ENCODE results near the gene P2RY11. TPM values are rescaled to one million over a fixed set of nuclear protein-coding genes. Genes with fewer than 3 reads are reported as not detected.
A peak's percentile ranks its signal among the peaks of the same experiment; 100 is the strongest.

The P2RY11 gene
- total and polyA plus RNA-seq, 2 donors (not counting 1 experiment from before 2014, with no cell fraction given) = 25.8 to 27.1 TPM

- TF ChIP-seq CTCF (IDR thresholded peaks at IDR 0.05) (no peak), EZH2 (IDR thresholded peaks at IDR 0.05; ENCODE audit: borderline replicate concordance, insufficient read depth, low read depth, low read length, poor library complexity, severe bottlenecking) (no peak)
- Mint-ChIP-seq H3K27ac (peak overlapping the region; percentile 99), H3K4me3 (peak overlapping the region; percentile 92), H3K4me1 (peaks cover 55% of the 10 kb centered on the region), H3K27me3 (no peaks in the 10 kb centered on the region), H3K9me3 (ENCODE audit: insufficient read depth) (no peaks in the 10 kb centered on the region)
- H3K4me1 ChIP-seq (ENCODE audit: control insufficient read depth in 2 of 2, insufficient read depth in 2 of 2, low read length in 2 of 2) = peaks cover 55 to 75% of the 10 kb centered on the region in 2 donors
- peaks cover 36% of the 10 kb centered on the region for H3K79me2 ChIP-seq (ENCODE audit: control insufficient read depth, insufficient read depth, low read length)
- peak overlapping the region; percentile 50 for H3K9ac ChIP-seq (ENCODE audit: low read length)
- H4K20me1 ChIP-seq (ENCODE audit: control insufficient read depth, insufficient read depth, low read length, poor library complexity, severe bottlenecking) = peaks cover 26% of the 10 kb centered on the region
- ATAC-seq (ENCODE audit: low read depth) (peak; percentile 33), DNase-seq (peak; percentile 91)
- POLR2A ChIA-PET = interaction anchor here (1.0 to 6.1 kb wide), 4 partner anchors 8 to 166 kb away, joined by 3 to 62 read pairs (median 16); partner anchors contain the start of genes ICAM1 and P2RY11
- H3K4me2 ChIP-seq (replicated peaks; ENCODE audit: low read depth, low read length, poor library complexity, severe bottlenecking) = peak overlapping the region; percentile 83
- no peak overlapping the region for H2AFZ ChIP-seq (ENCODE audit: insufficient read depth, low read depth, low read length, poor library complexity, severe bottlenecking)
- peak overlapping the region in 1 of 5 experiments; percentile 71 for H3K4me3 ChIP-seq (ENCODE audit: control extremely low read depth in 1 of 5, extremely low read depth in 1 of 5, insufficient read depth in 1 of 5, low read depth in 2 of 5, low read length in 4 of 5)
- H3K27me3 ChIP-seq (replicated peaks in 1 of 4; ENCODE audit: control extremely low read depth in 1 of 4, control insufficient read depth in 3 of 4, insufficient read depth in 4 of 4, low read length in 3 of 4) = no peaks in the 10 kb centered on the region
- H3K9me3 ChIP-seq (ENCODE audit: control extremely low read depth in 1 of 3, control insufficient read depth in 2 of 3, insufficient read depth in 1 of 3, low read length in 2 of 3) = no peaks in the 10 kb centered on the region
- peak overlapping the region; percentile 97 to 99 for H3K27ac ChIP-seq (ENCODE audit: low read length in 2 of 2)
- CTCF ChIA-PET = interaction anchor here (0.7 to 14.9 kb wide), 5 partner anchors 9 to 90 kb away, joined by 3 to 263 read pairs (median 4); partner anchors contain the start of genes DNMT1, EIF3G and P2RY11
- H3K36me3 ChIP-seq (replicated peaks in 1 of 2; ENCODE audit: control extremely low read depth in 1 of 2, control insufficient read depth in 1 of 2, extremely low read depth in 1 of 2, insufficient read depth in 2 of 2, low read length in 1 of 2) = peaks cover 0 to 28% of the 10 kb centered on the region in 2 experiments
- intact Hi-C loops (cut with micrococcal nuclease) = loop anchor here (10.0 kb wide), 1 partner anchor 300 kb away; the partner anchor contains the start of gene CDC37
- 16% methylated on average over 11 of the region's 15 CpGs for WGBS (ENCODE audit: insufficient coverage)
Measured at GRCh38 chr19:10104665-10105508, 6.6 kb upstream of the P2RY11 start.

Data from B cell (primary cell).